HFF-Myc (cell line): Measurements from ENCODE around the gene SVIL.
A peak's percentile ranks its signal among the peaks of the same experiment; 100 is the strongest.
"Not testable (repeated sequence)": the region's sequence is repeated elsewhere in the genome, so short reads cannot be mapped to it uniquely, and the experiment has no call there.

Experiments
- DNase-seq: peaks from one replicate; pipeline ENCODE4 v3.0.0-alpha.2; 2011; ENCODE audit warnings: low read depth; ENCODE audit errors: extremely low read depth
- H3K4me3 ChIP-seq: replicated peaks from 2 replicates; pipeline ENCODE4 v1.5.1; 2011; ENCODE audit warnings: low read depth, mild to moderate bottlenecking, control low read depth, low read length
- CTCF ChIP-seq: IDR thresholded peaks from 2 replicates; pipeline ENCODE4 v1.5.1; 2012; ENCODE audit warnings: mild to moderate bottlenecking, low read depth, low read length, control low read depth; ENCODE audit errors: missing control alignments

Gene SVIL

GRCh38 chr10:29451946-29452345 is 182.8 kb downstream of the SVIL start:
- no peak for TF ChIP-seq CTCF
- DNase-seq: no peak
- H3K4me3 ChIP-seq: no peak overlapping the region

GRCh38 chr10:29450405-29450804 is 184.4 kb downstream of the SVIL start:
- TF ChIP-seq CTCF: no peak
- no peak for DNase-seq

DNA sequence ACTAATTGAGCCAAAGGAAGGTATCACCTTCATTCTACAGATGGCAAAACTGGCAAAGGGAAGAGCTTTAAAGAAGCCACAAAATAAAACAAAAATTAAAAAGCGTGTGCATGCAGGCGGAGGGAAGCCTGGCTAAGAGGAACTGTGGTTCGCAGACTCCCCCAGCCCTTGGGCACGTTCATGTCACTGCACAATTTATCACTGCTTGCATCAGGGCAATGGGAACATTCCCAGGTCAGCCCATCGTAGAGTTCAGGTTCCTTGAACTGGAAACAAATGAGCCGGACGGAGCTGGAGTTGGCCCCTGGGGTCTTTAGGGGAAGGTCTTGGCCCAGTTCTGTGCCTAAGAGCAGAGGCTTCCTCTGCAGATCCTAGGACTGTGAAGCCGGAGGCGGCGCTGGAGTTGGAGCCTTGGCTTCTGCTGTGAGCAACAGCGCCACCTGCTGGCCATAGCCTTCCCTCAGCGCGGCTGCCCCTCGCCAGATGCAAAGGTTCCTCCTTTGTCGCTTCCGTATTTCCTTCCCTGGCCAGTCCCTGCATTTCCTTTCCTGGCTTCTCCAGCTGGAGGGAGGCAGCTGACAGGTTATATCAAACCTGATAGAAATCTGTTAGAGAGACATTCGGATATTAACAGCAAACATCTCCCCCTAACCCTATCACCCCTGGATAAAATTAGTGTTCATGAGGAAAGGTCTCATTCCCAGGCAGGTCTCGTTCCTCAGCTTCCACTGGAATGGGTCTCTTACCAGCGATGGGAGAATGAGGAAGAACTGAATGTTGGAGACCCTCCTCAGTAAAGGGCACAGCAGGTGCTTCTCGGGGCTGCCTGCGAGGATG is 185.8 kb downstream of the SVIL start:
- H3K4me3 ChIP-seq, DNase-seq: not testable (repeated sequence)
- TF ChIP-seq CTCF: peak; percentile 76

More at GRCh38 chr10:29450405-29450804, 184.4 kb downstream of the SVIL start:
- no peak overlapping the region for H3K4me3 ChIP-seq

- no peak for TF ChIP-seq CTCF
- no peak for DNase-seq
These were observed 186.6 kb downstream of the SVIL start for GRCh38 chr10:29448125-29448524.

GRCh38 chr10:29446327-29446726 is 188.4 kb downstream of the SVIL start:
- TF ChIP-seq CTCF: no peak
- DNase-seq: no peak

More at GRCh38 chr10:29448125-29448524, 186.6 kb downstream of the SVIL start:
- no peak overlapping the region for H3K4me3 ChIP-seq

GRCh38 chr10:29443745-29444523 is 190.8 kb downstream of the SVIL start:
- DNase-seq: peak; percentile 41
- TF ChIP-seq CTCF: no peak
- no peak overlapping the region for H3K4me3 ChIP-seq

More at GRCh38 chr10:29446327-29446726, 188.4 kb downstream of the SVIL start:
- H3K4me3 ChIP-seq: no peak overlapping the region
